Right lobe of liver (tissue), 4 donors: ENCODE data around the gene USP2.

Experiments
- CTCF ChIP-seq, 4 donors: fragments of 200-600 bp in 3 of 4; fragments of 450-650 bp in 1 of 4; IDR thresholded peaks; one replicate each; pipeline versions ENCODE4 v1.5.1 to v1.8.0; 2016 to 2022; ENCODE audit warnings: antibody characterized with exemption in 4 of 4, mild to moderate bottlenecking in 2 of 4
- POLR2A ChIP-seq: fragments of 450-650 bp; IDR thresholded peaks from one replicate; pipeline ENCODE4 v1.6.1; 2017; ENCODE audit warnings: antibody characterized with exemption, mild to moderate bottlenecking
- donor health status: DM: no; HTN: no; CAD: no.
- donor health status: DM: no; HTN: no; CAD: no.
- donor health status: DM: no; HTN: yes; CAD: no.

DNA sequence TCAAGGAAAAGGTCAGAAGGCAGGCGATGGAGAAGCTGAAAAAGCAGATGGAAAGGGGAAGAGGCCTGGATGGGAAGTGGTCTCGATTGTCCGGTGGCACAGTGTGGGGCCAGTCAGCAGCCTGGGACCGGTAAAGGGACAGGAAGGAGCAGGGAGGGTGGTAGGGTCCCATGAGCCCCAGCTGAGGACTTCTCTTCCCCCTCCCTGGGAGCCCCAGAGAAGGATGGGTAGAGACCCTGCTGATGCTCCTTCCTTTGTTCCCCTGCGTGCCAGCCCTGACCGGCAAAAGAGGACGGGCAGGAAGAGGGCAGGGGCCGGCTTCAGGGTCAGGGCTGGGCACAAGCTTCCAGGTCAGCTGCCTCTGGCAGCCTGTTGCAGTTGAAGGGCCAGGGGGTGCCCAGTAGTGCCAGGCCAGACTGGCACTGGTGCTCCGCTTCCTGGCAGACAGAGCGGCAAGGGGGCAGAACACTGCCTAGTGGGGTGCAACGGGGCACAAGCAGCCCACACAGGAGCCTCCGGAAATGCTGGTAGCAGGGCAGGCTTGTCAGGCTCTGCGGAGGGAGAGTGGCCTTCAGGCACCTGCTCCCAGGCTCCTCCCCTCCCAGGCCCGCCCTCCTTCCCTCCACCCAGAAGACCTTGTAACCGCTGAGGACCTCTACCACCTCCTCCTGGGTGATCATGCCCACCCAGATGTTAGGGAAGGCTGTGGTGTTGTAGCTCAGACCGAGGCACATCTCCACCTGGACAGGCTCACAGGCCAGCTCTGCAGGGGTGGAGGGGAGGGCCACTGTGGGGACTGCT, 40.1 kb downstream of the USP2 start:
- no peak for TF ChIP-seq CTCF (IDR thresholded peaks at IDR 0.05)
- no peak for TF ChIP-seq POLR2A
